Tibial nerve (tissue), 4 donors: Measurements from ENCODE around the gene KCNJ1. TPM values are rescaled to one million over a fixed set of nuclear protein-coding genes. Genes with fewer than 3 reads are reported as not detected.
A peak's percentile ranks its signal among the peaks of the same experiment; 100 is the strongest.

ENCODE experiments used
- DNase-seq, 2 donors: peaks; one replicate each; pipeline ENCODE4 v3.0.0-alpha.2; 2019; ENCODE audit warnings: low spot score in 2 of 2
- H3K27ac ChIP-seq, 4 donors: fragments of 200-600 bp; sonication (generic) in 3 of 4; one replicate each; pipeline ENCODE4 v1.5.1; 2017 to 2019; ENCODE audit warnings: mild to moderate bottlenecking in 1 of 4
- H3K27me3 ChIP-seq, 2 donors: fragments of 200-600 bp; sonication (generic) in 1 of 2; one replicate each; pipeline versions ENCODE4 v1.5.1 to v1.6.0; 2017 to 2019
- H3K36me3 ChIP-seq, 3 donors: fragments of 200-600 bp; sonication (generic); one replicate each; pipeline ENCODE4 v1.5.1; 2018 to 2019
- H3K4me1 ChIP-seq, 4 donors: fragments of 200-600 bp; sonication (generic) in 3 of 4; one replicate each; pipeline ENCODE4 v1.5.1; 2017 to 2019
- H3K4me3 ChIP-seq, 4 donors: fragments of 200-600 bp; sonication (generic) in 3 of 4; one replicate each; pipeline ENCODE4 v1.5.1; 2017 to 2019; ENCODE audit warnings: mild to moderate bottlenecking in 1 of 4, moderate library complexity in 1 of 4
- H3K9me3 ChIP-seq, 4 donors: fragments of 200-600 bp; sonication (generic) in 3 of 4; one replicate each; pipeline ENCODE4 v1.5.1; 2017 to 2019
- EP300 ChIP-seq, 2 donors: sonication (generic); formaldehyde crosslinking; IDR thresholded peaks; one replicate each; pipeline ENCODE4 v1.6.1; 2017; ENCODE audit warnings: antibody characterized with exemption in 2 of 2, mild to moderate bottlenecking in 1 of 2
- POLR2A ChIP-seq, 2 donors: fragments of 450-650 bp; IDR thresholded peaks; one replicate each; pipeline ENCODE4 v1.6.1; 2017; ENCODE audit warnings: antibody characterized with exemption in 2 of 2, mild to moderate bottlenecking in 2 of 2, moderate library complexity in 2 of 2
- WGBS, 2 donors: methylation state at CpG; one replicate each; pipeline ENCODE4 v1.1.5; 2018; 5-methylcytosine and 5-hydroxymethylcytosine counted together
- total RNA-seq, 4 donors: library from RNA; depleted of rRNA; stranded (reverse); fragments of >200 nt; gene quantifications; one replicate each; pipeline ENCODE4 v1.1.0, GENCODE V29; 2016
- TF ChIP-seq, protein P1 (sequence below), 5 experiments: fragments of 200-600 bp in 3 of 5; fragments of 450-650 bp in 2 of 5; sonication (generic) in 3 of 5; IDR thresholded peaks; one replicate each; pipeline ENCODE4 v1.5.1; 2016 to 2019; ENCODE audit warnings: antibody characterized with exemption in 5 of 5, mild to moderate bottlenecking in 3 of 5, moderate library complexity in 2 of 5

The KCNJ1 gene
- total RNA-seq, 4 donors from 2014 or later = not detected

DNA sequence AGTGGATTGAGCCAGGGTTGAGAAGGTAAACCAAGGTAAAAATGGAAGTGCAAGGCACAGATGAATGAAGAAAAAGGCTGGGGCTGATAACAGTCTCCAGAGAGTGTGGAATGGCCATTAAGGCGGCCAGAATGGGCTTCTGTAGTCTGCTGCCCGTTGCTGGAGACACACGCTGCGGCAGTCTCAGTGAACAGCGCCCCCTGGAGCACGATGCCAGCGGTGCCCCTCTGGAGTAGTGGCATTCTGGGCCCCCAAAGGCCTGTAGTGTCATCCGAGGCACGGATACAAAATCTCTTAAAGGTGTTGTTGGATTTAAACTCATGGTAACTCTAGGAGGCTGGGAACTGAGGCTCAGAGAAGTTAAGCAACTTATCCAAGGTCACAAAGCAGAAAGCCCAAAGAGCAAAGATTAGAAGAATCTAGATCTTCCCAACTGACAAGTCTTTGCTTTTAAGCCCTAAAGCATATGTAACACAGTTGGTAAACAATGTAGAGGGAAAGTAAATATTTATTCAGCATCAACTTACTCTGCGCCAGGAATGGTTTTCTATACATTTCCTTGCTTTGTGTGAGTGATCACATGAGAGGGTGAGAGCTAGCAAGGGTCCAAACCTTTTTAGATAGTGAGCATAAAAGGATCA, 18.2 kb downstream of the KCNJ1 start:
- Histone ChIP-seq H3K36me3 (no peaks in the 10 kb centered on the region), H3K27ac (no peak overlapping the region), H3K4me1 (no peaks in the 10 kb centered on the region), H3K4me3 (no peak overlapping the region), H3K27me3 (no peaks in the 10 kb centered on the region), H3K9me3 (no peaks in the 10 kb centered on the region)
- no peak for TF ChIP-seq EP300 (IDR thresholded peaks at IDR 0.05)
- TF ChIP-seq POLR2A (IDR thresholded peaks at IDR 0.05) = no peak
- TF ChIP-seq, protein P1, sequence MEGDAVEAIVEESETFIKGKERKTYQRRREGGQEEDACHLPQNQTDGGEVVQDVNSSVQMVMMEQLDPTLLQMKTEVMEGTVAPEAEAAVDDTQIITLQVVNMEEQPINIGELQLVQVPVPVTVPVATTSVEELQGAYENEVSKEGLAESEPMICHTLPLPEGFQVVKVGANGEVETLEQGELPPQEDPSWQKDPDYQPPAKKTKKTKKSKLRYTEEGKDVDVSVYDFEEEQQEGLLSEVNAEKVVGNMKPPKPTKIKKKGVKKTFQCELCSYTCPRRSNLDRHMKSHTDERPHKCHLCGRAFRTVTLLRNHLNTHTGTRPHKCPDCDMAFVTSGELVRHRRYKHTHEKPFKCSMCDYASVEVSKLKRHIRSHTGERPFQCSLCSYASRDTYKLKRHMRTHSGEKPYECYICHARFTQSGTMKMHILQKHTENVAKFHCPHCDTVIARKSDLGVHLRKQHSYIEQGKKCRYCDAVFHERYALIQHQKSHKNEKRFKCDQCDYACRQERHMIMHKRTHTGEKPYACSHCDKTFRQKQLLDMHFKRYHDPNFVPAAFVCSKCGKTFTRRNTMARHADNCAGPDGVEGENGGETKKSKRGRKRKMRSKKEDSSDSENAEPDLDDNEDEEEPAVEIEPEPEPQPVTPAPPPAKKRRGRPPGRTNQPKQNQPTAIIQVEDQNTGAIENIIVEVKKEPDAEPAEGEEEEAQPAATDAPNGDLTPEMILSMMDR (IDR thresholded peaks at IDR 0.05) = peak; percentile 9 to 47 (median 25)
- WGBS, 2 donors = 26 to 32% methylated on average over 10 of the region's 10 CpGs
- DNase-seq = peak in 1 of 2 donors; percentile 31

DNA sequence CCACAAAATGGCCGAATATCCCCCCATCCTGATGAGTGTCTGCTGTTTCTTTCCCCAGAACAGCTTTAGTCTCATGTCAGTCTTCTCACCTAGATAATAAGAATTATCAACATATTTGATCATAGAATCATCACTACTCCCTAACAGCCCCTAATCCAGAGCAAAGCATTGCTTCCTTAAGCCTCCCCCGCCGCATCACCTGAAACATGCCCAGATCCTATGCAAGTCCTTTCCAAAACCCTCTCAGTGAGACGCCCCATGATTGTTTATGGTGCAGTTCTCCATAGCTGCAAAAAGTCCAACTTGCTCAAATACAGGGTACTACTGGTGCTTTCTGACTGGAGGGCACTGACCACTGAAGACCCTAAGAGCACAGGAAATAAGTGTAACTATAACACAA, 20.1 kb downstream of the KCNJ1 start:
- H3K36me3 ChIP-seq = no peaks in the 10 kb centered on the region
- H3K4me3 ChIP-seq = no peak overlapping the region
- TF ChIP-seq EP300 (IDR thresholded peaks at IDR 0.05) (no peak), POLR2A (IDR thresholded peaks at IDR 0.05) (no peak)
- TF ChIP-seq, protein P1 (IDR thresholded peaks at IDR 0.05) = no peak
- no peak for DNase-seq
- no peaks in the 10 kb centered on the region for H3K9me3 ChIP-seq
- WGBS, 2 donors = 91% methylated on average over 4 of the region's 4 CpGs
- H3K4me1 ChIP-seq = no peaks in the 10 kb centered on the region
- H3K27ac ChIP-seq = no peak overlapping the region
- H3K27me3 ChIP-seq = no peaks in the 10 kb centered on the region

GRCh38 chr11:128845334-128845780, 21.7 kb downstream of the KCNJ1 start:
- Histone ChIP-seq H3K9me3 (no peaks in the 10 kb centered on the region), H3K27ac (no peak overlapping the region), H3K4me3 (no peak overlapping the region), H3K27me3 (no peaks in the 10 kb centered on the region), H3K4me1 (no peaks in the 10 kb centered on the region), H3K36me3 (no peaks in the 10 kb centered on the region)
- 82 to 90% methylated on average over 2 of the region's 2 CpGs for WGBS, 2 donors
- no peak for TF ChIP-seq POLR2A (IDR thresholded peaks at IDR 0.05)
- TF ChIP-seq, protein P1 (IDR thresholded peaks at IDR 0.05) = no peak
- no peak for TF ChIP-seq EP300 (IDR thresholded peaks at IDR 0.05)
- no peak for DNase-seq

DNA sequence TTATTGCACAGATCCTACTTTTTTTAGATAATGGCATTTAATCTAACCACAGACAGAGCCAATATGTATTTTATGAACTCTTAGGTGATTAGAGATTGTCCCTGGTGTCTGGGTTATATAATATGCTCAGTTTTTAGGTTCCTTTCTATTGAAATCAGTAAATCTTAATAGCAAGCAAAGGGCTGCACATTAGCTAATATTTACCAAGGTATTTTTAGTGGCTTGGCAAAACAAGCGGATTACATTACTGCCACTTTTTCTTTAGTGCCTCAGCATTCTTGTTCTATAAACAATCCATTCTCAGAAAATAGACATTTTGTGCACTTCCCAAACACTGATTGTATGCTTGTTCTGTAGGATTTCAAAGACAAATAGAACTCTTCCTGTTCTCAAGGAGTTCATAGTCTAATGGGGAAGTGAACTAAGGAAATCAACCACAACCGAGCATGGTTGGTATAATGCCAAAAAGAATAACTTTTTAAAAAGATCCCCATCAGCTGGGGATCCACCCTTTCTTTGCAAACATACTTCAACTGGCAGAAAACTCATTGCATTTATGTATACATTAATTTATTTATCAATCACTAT, 23.8 kb downstream of the KCNJ1 start:
- no peak for DNase-seq
- Histone ChIP-seq H3K9me3 (no peaks in the 10 kb centered on the region), H3K4me3 (no peak overlapping the region), H3K36me3 (no peaks in the 10 kb centered on the region), H3K4me1 (no peaks in the 10 kb centered on the region), H3K27me3 (no peaks in the 10 kb centered on the region), H3K27ac (no peak overlapping the region)
- WGBS, 2 donors = 44 to 46% methylated on average over 2 of the region's 2 CpGs
- no peak for TF ChIP-seq POLR2A (IDR thresholded peaks at IDR 0.05)
- TF ChIP-seq, protein P1 (IDR thresholded peaks at IDR 0.05) = no peak
- TF ChIP-seq EP300 (IDR thresholded peaks at IDR 0.05) = no peak

GRCh38 chr11:128841461-128842072, 25.5 kb downstream of the KCNJ1 start:
- H3K27me3 ChIP-seq = no peaks in the 10 kb centered on the region
- DNase-seq = no peak
- H3K36me3 ChIP-seq = no peaks in the 10 kb centered on the region
- H3K27ac ChIP-seq = no peak overlapping the region
- H3K9me3 ChIP-seq = no peaks in the 10 kb centered on the region
- WGBS, 2 donors = 71 to 81% methylated on average over 7 of the region's 7 CpGs
- TF ChIP-seq, protein P1 (IDR thresholded peaks at IDR 0.05) = no peak
- no peak for TF ChIP-seq POLR2A (IDR thresholded peaks at IDR 0.05)
- no peak for TF ChIP-seq EP300 (IDR thresholded peaks at IDR 0.05)
- no peak overlapping the region for H3K4me3 ChIP-seq
- H3K4me1 ChIP-seq = no peaks in the 10 kb centered on the region
